NOMO-1 treated with DMSO at 0.1 percent for 48 hours (cell line): ENCODE data around the gene PCSK7.
"Not testable (repeated sequence)": the region's sequence is repeated elsewhere in the genome, so short reads cannot be mapped to it uniquely, and the experiment has no call there.

Source experiments
- DNase-seq: peaks from one replicate; lab custom pipeline; 2025; ENCODE audit not compliant: unreplicated experiment; lab: John Stamatoyannopoulos, UW

The PCSK7 gene

GRCh38 chr11:117218133-117218915, 13.5 kb downstream of the PCSK7 start:
- no peak for DNase-seq

GRCh38 chr11:117217141-117218084, 14.5 kb downstream of the PCSK7 start:
- DNase-seq: no peak

DNA sequence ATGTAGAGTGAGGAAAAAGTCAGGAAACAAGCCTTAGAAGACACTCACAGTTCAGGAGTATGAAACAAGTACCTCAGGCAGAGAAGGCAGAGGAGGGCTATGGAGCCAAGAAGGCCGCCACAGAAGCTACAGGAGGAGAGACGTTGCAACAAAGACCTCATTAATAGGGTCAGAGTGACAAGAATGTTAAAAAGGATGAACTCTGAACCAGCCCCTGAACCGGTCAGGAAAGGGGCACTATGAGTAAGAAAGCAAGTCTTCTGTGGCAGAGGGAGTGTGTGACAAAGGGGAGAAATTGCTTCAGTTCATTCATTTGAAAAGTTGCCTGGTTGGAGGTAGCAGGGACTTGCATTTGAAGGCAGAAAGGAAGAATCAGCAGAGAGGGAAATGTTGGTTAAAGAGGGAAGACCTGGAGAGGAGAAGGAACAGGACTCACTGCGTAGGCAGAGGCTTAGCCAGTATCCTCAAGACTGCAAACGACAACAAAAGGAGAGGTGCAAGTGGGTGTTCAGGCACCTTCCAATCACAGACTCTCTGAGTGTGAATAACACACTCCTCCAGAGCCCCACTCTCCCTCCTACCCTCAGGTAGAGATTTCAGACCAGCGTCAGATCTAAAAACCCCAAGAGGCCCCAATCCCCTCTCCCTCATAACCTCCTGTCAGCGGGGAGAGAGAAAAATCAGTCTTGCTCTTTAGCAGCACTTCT, 17.3 kb downstream of the PCSK7 start:
- no peak for DNase-seq

GRCh38 chr11:117212697-117213355, 19.0 kb downstream of the PCSK7 start:
- no peak for DNase-seq

GRCh38 chr11:117210620-117211019, 21.3 kb downstream of the PCSK7 start:
- DNase-seq: no peak

DNA sequence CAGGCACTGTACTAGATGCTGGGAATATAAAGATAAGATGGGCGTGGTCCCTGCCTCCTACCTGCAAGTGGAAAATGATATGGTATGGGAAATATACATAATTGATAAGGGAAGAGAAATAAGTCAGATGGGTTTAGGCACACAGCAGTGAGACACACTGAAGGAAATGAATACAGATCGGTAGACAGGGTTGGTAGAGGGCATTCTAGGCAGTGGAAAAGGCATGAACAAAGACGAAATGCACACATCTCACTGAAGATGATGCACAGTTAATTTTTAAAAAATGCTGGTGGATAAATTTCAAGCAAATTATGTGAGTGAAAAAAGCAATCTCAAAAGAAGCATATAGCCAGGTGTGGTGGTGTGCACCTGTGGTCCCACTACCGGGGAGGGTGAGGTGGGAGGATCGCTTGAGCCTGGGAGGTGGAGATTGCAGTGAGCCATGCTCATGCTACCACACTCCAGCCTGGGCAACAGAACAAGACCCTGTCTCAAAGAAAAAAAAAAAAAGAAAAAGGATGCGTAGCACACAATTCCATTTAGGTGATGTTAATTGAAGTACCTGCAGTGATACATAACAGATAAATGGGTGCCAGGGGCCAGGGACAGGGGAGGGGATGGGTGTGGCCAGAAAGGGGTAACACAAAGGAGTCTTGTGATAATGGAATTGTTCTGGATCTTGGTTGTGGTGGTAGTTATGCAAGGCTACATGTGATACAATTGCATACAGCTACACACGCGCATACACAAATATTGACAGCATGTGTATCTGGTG, 22.3 kb downstream of the PCSK7 start:
- DNase-seq: not testable (repeated sequence)

DNA sequence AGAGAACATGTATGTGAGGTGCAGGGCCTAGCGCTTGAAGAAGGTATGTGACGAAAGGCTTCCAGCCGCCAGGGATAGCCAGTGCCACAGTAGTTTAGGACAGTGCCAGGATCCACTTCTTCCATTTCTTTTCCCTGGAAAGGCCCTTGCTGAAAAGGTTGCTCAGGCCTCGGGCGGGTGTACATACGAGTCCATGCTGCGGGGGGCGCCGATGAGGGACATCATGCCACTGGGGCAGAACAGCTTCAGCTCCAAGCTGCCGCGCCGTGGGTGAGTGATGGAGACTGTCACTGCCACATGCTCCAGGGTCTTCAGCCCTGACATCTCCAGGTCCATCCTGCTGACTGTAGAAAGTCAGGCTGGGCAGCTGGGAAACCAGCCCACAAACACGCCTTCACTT, 23.2 kb downstream of the PCSK7 start:
- not testable (repeated sequence) for DNase-seq

DNA sequence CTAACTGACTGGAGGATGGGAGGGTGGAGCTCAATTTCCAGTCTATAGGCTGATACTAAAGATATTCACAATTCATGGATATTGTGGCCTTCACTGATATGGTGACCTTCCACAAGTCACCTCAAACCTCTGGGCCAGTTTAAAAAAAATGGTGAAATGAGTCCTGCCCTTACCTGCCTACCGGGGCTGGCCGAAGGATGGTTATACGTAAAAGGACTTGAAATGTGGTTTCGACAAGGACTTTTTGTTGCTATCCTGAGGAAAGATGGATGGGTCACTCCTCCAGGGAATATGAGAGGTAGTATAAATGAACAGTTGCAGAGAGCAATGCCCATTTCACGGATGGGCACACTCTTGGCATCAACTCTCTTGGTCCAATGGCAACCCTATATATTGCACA, 24.4 kb downstream of the PCSK7 start:
- DNase-seq: not testable (repeated sequence)

- DNase-seq: not testable (repeated sequence)
These were observed 25.0 kb downstream of the PCSK7 start for GRCh38 chr11:117206859-117207258.

DNA sequence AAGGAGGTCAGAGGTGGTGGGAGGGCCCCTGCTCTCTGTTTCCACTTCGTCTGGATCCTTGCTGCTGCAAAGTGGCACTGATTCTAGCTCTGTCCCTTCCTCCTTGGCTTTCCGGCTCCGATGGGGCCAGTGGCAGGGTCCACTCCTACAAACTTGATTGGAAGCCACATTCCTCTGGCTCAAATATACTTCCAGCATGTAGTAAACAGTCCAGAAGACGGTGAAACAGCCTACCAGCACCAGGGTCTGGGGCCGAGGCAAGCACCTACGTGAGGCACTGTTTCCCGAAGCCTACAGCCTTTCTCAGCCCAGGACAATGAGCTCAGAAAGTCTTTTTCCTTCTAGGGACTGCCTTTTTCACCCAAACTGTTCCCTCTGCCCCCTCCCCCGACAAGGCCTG, 25.8 kb downstream of the PCSK7 start:
- DNase-seq: not testable (repeated sequence)

- no peak for DNase-seq
These were observed 26.6 kb downstream of the PCSK7 start for GRCh38 chr11:117205211-117205818.

DNA sequence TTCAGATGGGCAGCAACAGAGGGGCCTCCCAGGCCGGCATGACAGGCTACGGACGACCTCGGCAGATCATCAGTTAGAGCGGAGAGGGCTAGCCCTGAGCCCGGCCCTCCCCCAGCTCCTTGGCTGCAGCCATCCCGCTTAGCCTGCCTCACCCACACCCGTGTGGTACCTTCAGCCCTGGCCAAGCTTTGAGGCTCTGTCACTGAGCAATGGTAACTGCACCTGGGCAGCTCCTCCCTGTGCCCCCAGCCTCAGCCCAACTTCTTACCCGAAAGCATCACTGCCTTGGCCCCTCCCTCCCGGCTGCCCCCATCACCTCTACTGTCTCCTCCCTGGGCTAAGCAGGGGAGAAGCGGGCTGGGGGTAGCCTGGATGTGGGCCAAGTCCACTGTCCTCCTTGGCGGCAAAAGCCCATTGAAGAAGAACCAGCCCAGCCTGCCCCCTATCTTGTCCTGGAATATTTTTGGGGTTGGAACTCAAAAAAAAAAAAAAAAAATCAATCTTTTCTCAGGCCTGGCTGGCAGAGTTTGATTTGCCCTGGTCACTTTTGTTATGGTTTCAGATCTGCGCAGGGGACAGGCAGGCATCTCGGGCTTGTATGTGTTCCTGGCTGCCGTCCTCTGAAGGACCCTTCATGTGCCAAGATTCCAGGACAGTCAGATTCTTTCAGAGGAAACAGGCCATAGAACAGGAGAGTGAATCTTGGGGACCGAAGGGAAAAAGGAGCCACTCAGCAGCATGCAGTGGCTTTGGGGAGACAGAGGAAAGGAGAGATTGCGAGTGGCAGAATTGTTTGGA, 27.4 kb downstream of the PCSK7 start:
- DNase-seq: no peak

DNA sequence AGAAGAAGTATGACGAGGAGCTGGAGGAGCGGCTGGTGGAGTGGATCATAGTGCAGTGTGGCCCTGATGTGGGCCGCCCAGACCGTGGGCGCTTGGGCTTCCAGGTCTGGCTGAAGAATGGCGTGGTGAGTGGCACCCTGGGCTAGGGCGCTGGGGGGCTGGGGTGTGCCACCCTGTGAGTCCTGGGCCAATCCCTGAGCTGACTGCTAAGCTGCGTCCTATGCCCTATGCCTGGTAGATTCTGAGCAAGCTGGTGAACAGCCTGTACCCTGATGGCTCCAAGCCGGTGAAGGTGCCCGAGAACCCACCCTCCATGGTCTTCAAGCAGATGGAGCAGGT, 28.8 kb downstream of the PCSK7 start:
- no peak for DNase-seq

DNA sequence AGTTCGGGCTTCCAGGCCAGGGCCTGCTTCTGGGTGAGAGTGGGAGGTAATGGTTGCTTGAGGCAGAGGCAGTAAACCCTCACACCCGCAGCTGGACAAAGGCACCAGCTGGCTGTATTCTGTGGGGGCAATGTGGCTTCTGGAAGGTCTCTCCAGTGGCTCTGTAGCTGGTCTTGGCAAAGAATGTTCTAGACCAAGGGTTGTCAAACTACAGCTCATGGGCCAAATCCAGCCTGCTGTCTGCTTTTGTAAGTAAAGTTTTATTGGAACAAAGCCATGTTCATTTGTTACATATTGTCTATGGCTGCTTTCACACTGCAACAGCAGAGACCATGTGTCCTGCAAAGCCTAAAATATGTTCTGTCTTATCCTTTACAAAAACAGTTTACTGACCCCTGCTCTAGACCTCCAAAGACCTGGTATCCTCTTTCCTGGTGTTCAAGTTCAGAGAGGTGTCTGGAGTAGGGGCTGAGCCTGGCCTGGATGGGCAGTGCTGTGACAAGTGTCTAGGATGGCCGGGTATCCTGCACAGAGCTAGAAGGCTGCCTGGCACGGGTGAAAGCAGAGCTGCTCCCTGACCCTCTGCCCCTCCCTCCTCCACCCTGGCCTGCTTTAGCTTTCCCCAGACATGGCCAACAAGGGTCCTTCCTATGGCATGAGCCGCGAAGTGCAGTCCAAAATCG, 29.3 kb downstream of the PCSK7 start:
- no peak for DNase-seq

- no peak for DNase-seq
These were observed 30.1 kb downstream of the PCSK7 start for GRCh38 chr11:117201658-117202305.

DNA sequence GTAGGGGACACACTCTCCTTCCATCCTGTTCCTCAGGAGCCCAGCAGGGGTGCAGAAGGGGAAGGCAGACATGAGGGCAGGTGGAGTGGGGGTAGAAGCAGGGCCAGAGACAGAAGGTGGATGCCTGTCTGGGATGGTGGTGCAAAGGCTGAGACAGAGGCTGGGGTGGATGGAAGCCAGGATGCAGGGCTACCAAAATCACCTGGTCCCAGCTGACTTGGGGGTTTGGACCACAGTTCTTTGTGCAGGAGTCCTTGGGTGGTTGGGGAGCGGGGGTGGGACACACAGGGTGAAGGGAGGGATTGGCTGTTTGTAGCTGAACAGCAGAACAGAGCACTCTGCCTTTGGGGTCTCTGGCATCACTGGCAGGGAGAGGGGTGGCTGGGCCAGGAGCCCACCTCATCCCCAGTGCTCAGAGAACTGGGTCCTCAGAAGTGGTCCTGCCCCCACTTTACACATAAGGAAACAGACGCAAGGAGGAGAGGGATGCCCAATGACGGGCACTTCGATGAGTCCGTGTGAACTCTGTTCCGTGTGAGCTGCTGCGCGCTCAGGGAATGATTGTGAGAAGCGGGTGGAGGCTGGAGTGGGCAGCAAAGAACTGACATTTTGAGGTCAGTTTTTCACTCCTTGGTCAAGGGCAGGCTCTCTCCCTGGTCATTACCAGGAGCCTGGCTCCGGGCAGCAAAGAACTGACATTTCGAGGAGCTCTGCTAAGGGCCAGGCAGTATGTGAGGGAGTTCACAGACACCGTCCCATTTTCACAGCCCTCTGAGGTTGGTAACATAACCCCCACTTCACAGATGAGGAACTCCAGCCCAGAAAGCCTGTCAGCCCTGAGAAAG, 30.8 kb downstream of the PCSK7 start:
- DNase-seq: no peak
